ENCODE data around the gene PITPNC1.

DNA sequence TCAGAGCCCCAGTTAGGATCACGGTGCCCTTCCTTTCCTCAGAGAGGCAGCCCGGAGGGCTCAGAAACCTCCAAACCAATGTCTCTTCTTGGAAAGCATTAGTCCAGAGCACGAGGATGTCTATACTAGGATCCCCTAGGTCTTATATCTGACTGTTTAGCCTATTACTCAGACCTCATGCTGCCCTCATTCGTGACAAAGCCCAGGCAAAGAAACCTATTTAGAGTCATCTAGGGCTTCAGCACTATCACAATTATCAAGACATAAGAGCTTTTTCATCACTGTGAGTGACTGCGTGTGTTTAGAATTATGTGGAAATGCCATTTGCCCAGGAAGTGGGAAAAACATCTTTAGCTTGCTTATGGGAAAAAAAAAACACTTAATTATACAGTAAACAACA, 180.8 kb downstream of the PITPNC1 start:
- no peak for TF ChIP-seq EZH2 (IDR thresholded peaks at IDR 0.05; ENCODE audit: borderline replicate concordance, low read length)
- no peak for TF ChIP-seq CTCF (IDR thresholded peaks at IDR 0.05; ENCODE audit: low read length)

Measured in OCI-LY1 (cell line).